Adrenal gland (tissue), 5 donors: Measurements from ENCODE around the gene TUBA8.

Source experiments
- POLR2A ChIP-seq, 2 donors: fragments of 450-650 bp; IDR thresholded peaks; one replicate each; pipeline ENCODE4 v1.6.1; 2017; ENCODE audit warnings: antibody characterized with exemption in 2 of 2, mild to moderate bottlenecking in 2 of 2, moderate library complexity in 1 of 2
- TF ChIP-seq, protein P1 (sequence below), 6 experiments: fragments of 450-650 bp in 4 of 6; fragments of 200-600 bp in 2 of 6; sonication (generic) in 1 of 6; IDR thresholded peaks; 1 replicate in 5 of 6; 2 replicates in 1 of 6; pipeline versions ENCODE4 v1.5.1 to v1.8.0; 2016 to 2021; ENCODE audit warnings: antibody characterized with exemption in 6 of 6, mild to moderate bottlenecking in 2 of 6, moderate library complexity in 1 of 6
- donor health status: DM: no; HTN: no; CAD: no.

DNA sequence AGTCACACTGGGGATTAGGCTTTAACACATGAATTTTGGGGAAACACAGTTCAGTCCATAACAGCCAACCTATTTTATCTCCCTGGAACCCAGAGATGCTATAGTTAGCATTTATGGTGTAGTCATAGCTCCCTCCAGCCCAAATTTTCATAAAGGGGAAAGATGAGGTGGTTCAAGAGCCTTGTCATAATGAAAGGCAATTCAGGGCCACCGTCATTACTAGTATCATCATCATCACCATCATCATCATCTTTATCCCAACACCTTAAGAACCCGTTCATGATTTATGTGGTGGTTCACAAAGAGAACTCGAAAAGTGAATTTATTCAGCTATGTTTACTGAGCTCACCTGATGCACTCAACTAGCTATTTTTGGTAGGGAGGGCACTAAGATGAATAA lies 2.4 kb upstream of the TUBA8 start:
- TF ChIP-seq, protein P1, sequence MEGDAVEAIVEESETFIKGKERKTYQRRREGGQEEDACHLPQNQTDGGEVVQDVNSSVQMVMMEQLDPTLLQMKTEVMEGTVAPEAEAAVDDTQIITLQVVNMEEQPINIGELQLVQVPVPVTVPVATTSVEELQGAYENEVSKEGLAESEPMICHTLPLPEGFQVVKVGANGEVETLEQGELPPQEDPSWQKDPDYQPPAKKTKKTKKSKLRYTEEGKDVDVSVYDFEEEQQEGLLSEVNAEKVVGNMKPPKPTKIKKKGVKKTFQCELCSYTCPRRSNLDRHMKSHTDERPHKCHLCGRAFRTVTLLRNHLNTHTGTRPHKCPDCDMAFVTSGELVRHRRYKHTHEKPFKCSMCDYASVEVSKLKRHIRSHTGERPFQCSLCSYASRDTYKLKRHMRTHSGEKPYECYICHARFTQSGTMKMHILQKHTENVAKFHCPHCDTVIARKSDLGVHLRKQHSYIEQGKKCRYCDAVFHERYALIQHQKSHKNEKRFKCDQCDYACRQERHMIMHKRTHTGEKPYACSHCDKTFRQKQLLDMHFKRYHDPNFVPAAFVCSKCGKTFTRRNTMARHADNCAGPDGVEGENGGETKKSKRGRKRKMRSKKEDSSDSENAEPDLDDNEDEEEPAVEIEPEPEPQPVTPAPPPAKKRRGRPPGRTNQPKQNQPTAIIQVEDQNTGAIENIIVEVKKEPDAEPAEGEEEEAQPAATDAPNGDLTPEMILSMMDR (IDR thresholded peaks at IDR 0.05): no peak
- TF ChIP-seq POLR2A (IDR thresholded peaks at IDR 0.05): no peak
